H1 (cell line): ENCODE results near the gene SERPING1. TPM values are rescaled to one million over a fixed set of nuclear protein-coding genes. Genes with fewer than 3 reads are reported as not detected.

Experiments
- CTCF ChIA-PET: fragments of 300-600 bp; sonication (Branson Sonifier 250); formaldehyde crosslinking; loops from one replicate; lab custom pipeline; 2021; ENCODE audit not compliant: partially characterized antibody; lab: Charles Lee
- POLR2A ChIA-PET: fragments of 300-600 bp; sonication (Branson Sonifier 250); formaldehyde crosslinking; loops from one replicate; lab custom pipeline; 2021; ENCODE audit warnings: inconsistent platforms; ENCODE audit not compliant: partially characterized antibody; lab: Charles Lee
- DNase-seq, 2 experiments: peaks; one replicate each; pipeline versions ENCODE4 v3.0.0 to v3.0.0-alpha.2; 2010 to 2022; ENCODE audit warnings: low spot score in 2 of 2, low read depth in 1 of 2, mixed read lengths in 1 of 2
- FAIRE-seq: peaks from 2 replicates; lab custom pipeline; 2011; peaks lifted over from hg19 to GRCh38; lab: Jason Lieb, UNC
- H2AFZ ChIP-seq: 2 replicates; pipeline ENCODE4 v1.8.1; 2012; ENCODE audit warnings: low read length, inconsistent platforms
- H2AK5ac ChIP-seq: 2 replicates; pipeline ENCODE4 v1.6.1; 2013; ENCODE audit warnings: low read depth, low read length
- H2BK120ac ChIP-seq: replicated peaks from 2 replicates; pipeline ENCODE3; 2013; ENCODE audit warnings: low read depth, low read length, inconsistent platforms
- H2BK12ac ChIP-seq: 2 replicates; pipeline ENCODE4 v1.6.1; 2013; ENCODE audit warnings: low read depth, low read length
- H2BK15ac ChIP-seq: 2 replicates; pipeline ENCODE4 v1.6.1; 2013; ENCODE audit warnings: low read length
- H2BK20ac ChIP-seq: 2 replicates; pipeline ENCODE4 v1.6.1; 2013; ENCODE audit warnings: low read length
- H2BK5ac ChIP-seq: 2 replicates; pipeline ENCODE4 v1.6.1; 2013; ENCODE audit warnings: low read depth, low read length
- H3K14ac ChIP-seq: 2 replicates; pipeline ENCODE4 v1.6.1; 2013; ENCODE audit warnings: inconsistent platforms; ENCODE audit not compliant: insufficient read length
- H3K18ac ChIP-seq: 2 replicates; pipeline ENCODE4 v1.6.1; 2013; ENCODE audit warnings: low read length; ENCODE audit errors: extremely low read depth
- H3K23ac ChIP-seq: 2 replicates; pipeline ENCODE4 v1.6.1; 2013; ENCODE audit warnings: inconsistent platforms; ENCODE audit not compliant: insufficient read length
- H3K23me2 ChIP-seq: 2 replicates; pipeline ENCODE4 v1.6.1; 2013; ENCODE audit warnings: low read depth, low read length
- H3K27ac ChIP-seq: 2 replicates; pipeline ENCODE4 v1.6.1; 2011; ENCODE audit warnings: low read depth, low read length, inconsistent platforms
- H3K27me3 ChIP-seq, 4 experiments: replicated peaks in 1 of 4; 1 replicate in 1 of 4; 2 replicates in 3 of 4; pipeline versions ENCODE4 v1.6.1 to v1.8.1; 2011 to 2013; ENCODE audit warnings: low read length in 3 of 4, mild to moderate bottlenecking in 3 of 4, inconsistent platforms in 2 of 4, mixed read lengths in 2 of 4, moderate library complexity in 1 of 4; ENCODE audit not compliant: control insufficient read depth in 3 of 4, insufficient read depth in 3 of 4; ENCODE audit errors: extremely low read depth in 1 of 4
- H3K36me3 ChIP-seq, 4 experiments: 2 replicates each; pipeline versions ENCODE4 v1.6.1 to v1.8.1; 2011 to 2013; ENCODE audit warnings: mild to moderate bottlenecking in 4 of 4, low read length in 3 of 4, moderate library complexity in 2 of 4, control low read depth in 1 of 4, inconsistent platforms in 1 of 4; ENCODE audit not compliant: insufficient read depth in 4 of 4, control insufficient read depth in 2 of 4
- H3K4ac ChIP-seq: replicated peaks from 2 replicates; pipeline ENCODE3; 2013; ENCODE audit warnings: low read length, low read depth, mixed read lengths, inconsistent platforms; ENCODE audit not compliant: insufficient read length
- H3K4me1 ChIP-seq, 4 experiments: replicated peaks in 1 of 4; 1 replicate in 1 of 4; 2 replicates in 3 of 4; pipeline versions ENCODE4 v1.6.1 to v1.8.1; 2011 to 2013; ENCODE audit warnings: low read length in 3 of 4, inconsistent platforms in 2 of 4, mixed read lengths in 1 of 4; ENCODE audit not compliant: insufficient read depth in 4 of 4, control insufficient read depth in 3 of 4
- H3K4me2 ChIP-seq, 2 experiments: 2 replicates each; pipeline versions ENCODE4 v1.6.1 to v1.8.1; 2011 to 2013; ENCODE audit warnings: low read depth in 2 of 2, low read length in 2 of 2, control low read depth in 1 of 2, inconsistent platforms in 1 of 2, mild to moderate bottlenecking in 1 of 2; ENCODE audit not compliant: insufficient read depth in 1 of 2
- H3K4me3 ChIP-seq, 4 experiments: fragments of 200-600, 300-600 bp in 1 of 4; sonication (generic), shearing (Covaris generic), sonication (Bioruptor Twin) in 1 of 4; 2 replicates each; pipeline versions ENCODE4 v1.5.1 to v1.8.1; 2011 to 2016; ENCODE audit warnings: low read length in 4 of 4, low read depth in 3 of 4, control low read depth in 2 of 4, inconsistent platforms in 2 of 4, mild to moderate bottlenecking in 2 of 4, mixed read lengths in 1 of 4, moderate library complexity in 1 of 4; ENCODE audit not compliant: insufficient read depth in 2 of 4; ENCODE audit errors: extremely low read depth in 1 of 4
- H3K56ac ChIP-seq: replicated peaks from 2 replicates; pipeline ENCODE3; 2013; ENCODE audit warnings: low read depth, mild to moderate bottlenecking, mixed read lengths, low read length, inconsistent platforms; ENCODE audit not compliant: insufficient read length
- H3K79me1 ChIP-seq: 2 replicates; pipeline ENCODE4 v1.6.1; 2013; ENCODE audit warnings: low read depth, low read length, control low read depth
- H3K79me2 ChIP-seq, 2 experiments: 2 replicates each; pipeline versions ENCODE4 v1.6.1 to v1.8.1; 2012 to 2013; ENCODE audit warnings: low read length in 2 of 2, mild to moderate bottlenecking in 2 of 2, inconsistent platforms in 1 of 2; ENCODE audit not compliant: insufficient read depth in 2 of 2, control insufficient read depth in 1 of 2
- H3K9ac ChIP-seq, 4 experiments: replicated peaks in 1 of 4; 1 replicate in 1 of 4; 2 replicates in 3 of 4; pipeline versions ENCODE4 v1.6.1 to v1.8.1; 2011 to 2013; ENCODE audit warnings: low read depth in 3 of 4, low read length in 3 of 4, control low read depth in 2 of 4, mild to moderate bottlenecking in 2 of 4, moderate library complexity in 2 of 4, inconsistent platforms in 1 of 4; ENCODE audit errors: extremely low read depth in 1 of 4
- H3K9me3 ChIP-seq, 2 experiments: 2 replicates each; pipeline versions ENCODE4 v1.6.1 to v1.8.1; 2012 to 2013; ENCODE audit warnings: mild to moderate bottlenecking in 2 of 2, moderate library complexity in 2 of 2, control low read depth in 1 of 2, inconsistent platforms in 1 of 2, low read depth in 1 of 2, low read length in 1 of 2, mixed read lengths in 1 of 2; ENCODE audit not compliant: insufficient read depth in 2 of 2
- H4K20me1 ChIP-seq, 2 experiments: replicated peaks in 1 of 2; 2 replicates each; pipeline versions ENCODE3 to v1.8.1; 2011 to 2013; ENCODE audit warnings: inconsistent platforms in 2 of 2, low read length in 2 of 2, mild to moderate bottlenecking in 1 of 2; ENCODE audit not compliant: insufficient read depth in 2 of 2, control insufficient read depth in 1 of 2
- H4K5ac ChIP-seq: 2 replicates; pipeline ENCODE4 v1.6.1; 2013; ENCODE audit warnings: low read length, low read depth, mixed read lengths, inconsistent platforms; ENCODE audit not compliant: insufficient read length
- H4K8ac ChIP-seq: 2 replicates; pipeline ENCODE4 v1.8.0; 2013; ENCODE audit warnings: mild to moderate bottlenecking, moderate library complexity, low read length, inconsistent platforms; ENCODE audit not compliant: insufficient read depth; ENCODE audit errors: extremely low read depth
- H4K91ac ChIP-seq: replicated peaks from 2 replicates; pipeline ENCODE3; 2013; ENCODE audit warnings: low read length, mixed read lengths, inconsistent platforms; ENCODE audit not compliant: insufficient read length
- CBX5 ChIP-seq: fragments of 300-800, 300-1000 bp; sonication (generic); IDR thresholded peaks from 2 replicates; pipeline ENCODE4 v1.7.1; 2016; ENCODE audit warnings: antibody characterized with exemption, low read length, low read depth
- CTBP2 ChIP-seq: IDR thresholded peaks from 2 replicates; pipeline ENCODE4 v1.7.0; 2011; ENCODE audit warnings: borderline replicate concordance, mild to moderate bottlenecking, moderate library complexity, mixed read lengths, low read length; ENCODE audit not compliant: insufficient read depth, insufficient read length
- SIN3A ChIP-seq, 2 experiments: IDR thresholded peaks in 1 of 2; conservative IDR thresholded peaks in 1 of 2; 2 replicates each; pipeline ENCODE4 v1.6.1; 2011 to 2012; ENCODE audit warnings: low read length in 2 of 2, improper control_type of control experiment in 1 of 2, low read depth in 1 of 2, mild to moderate bottlenecking in 1 of 2
- USF2 ChIP-seq: IDR thresholded peaks from 2 replicates; pipeline ENCODE4 v1.6.1; 2011; ENCODE audit warnings: low read length, improper control_type of control experiment
- WGBS, 2 experiments: shearing (Covaris generic) in 1 of 2; methylation state at CpG; one replicate each; pipeline versions ENCODE4 v1.1.6 to v1.1.7; 2013 to 2015; ENCODE audit warnings: low lambda C conversion rate in 2 of 2, mixed read lengths in 2 of 2, inconsistent platforms in 1 of 2, low coverage in 1 of 2, missing lambda C conversion rate in 1 of 2; ENCODE audit not compliant: insufficient replicate concordance in 2 of 2, insufficient coverage in 1 of 2, insufficient read length in 1 of 2; ENCODE audit errors: extremely low coverage in 1 of 2, missing lambda C conversion rate in 1 of 2; 5-methylcytosine and 5-hydroxymethylcytosine counted together
- polyA plus RNA-seq, 7 experiments: library from polyadenylated mRNA; depleted of rRNA in 3 of 7; stranded (reverse) in 5 of 7; unstranded in 2 of 7; fragments of >200 nt in 5 of 7; fragments of 200-250 nt in 2 of 7; gene quantifications; 1 replicate in 5 of 7; 2 replicates in 1 of 7; 4 replicates in 1 of 7; pipeline versions ENCODE4 v1.2.1 to v1.2.3, GENCODE V29; 2011 to 2013; ENCODE audit warnings: missing spikeins in 2 of 7, mixed read lengths in 2 of 7
- total RNA-seq: library from RNA; stranded (reverse); fragmentation: NEBNext Ultra II Directional; extraction: Animal tissue kit (Norgen Biotek cat#: 25700); gene quantifications from 2 replicates; pipeline ENCODE4 v1.2.1, GENCODE V29; 2021

Gene SERPING1
- total and polyA plus RNA-seq, 2 of the 8 experiments (the other 6 are each of a cell fraction or from before 2014, with no cell fraction given), result 50.9 to 54.8 TPM

- FAIRE-seq (no peak), DNase-seq (no peak)
- no peak overlapping the region for H4K5ac ChIP-seq
- H3K4me2 ChIP-seq, result peak overlapping the region; percentile 85 to 91
- no peak overlapping the region for H4K91ac ChIP-seq
- CTCF ChIA-PET, result interaction anchor here (0.7 to 9.6 kb wide), 5 partner anchors 49 to 97 kb away, joined by 3 to 357 read pairs (median 8); no protein-coding TSS in a partner anchor
- H2AK5ac ChIP-seq, result no peak overlapping the region; the same call in 1 of the 2 replicates
- POLR2A ChIA-PET, result interaction anchor here (0.6 to 9.7 kb wide), 11 partner anchors 8 to 123 kb away, joined by 3 to 591 read pairs (median 6); partner anchors contain the start of genes TIMM10 and YPEL4
- peaks cover 2 to 13% (median 4%) of the 10 kb centered on the region in 4 experiments; a peak in 6 of 7 replicates for H3K4me1 ChIP-seq
- H4K8ac ChIP-seq, result no peak overlapping the region
- H4K20me1 ChIP-seq, result peaks cover 0 to 2% of the 10 kb centered on the region in 2 experiments
- no peaks in the 10 kb centered on the region for H3K9me3 ChIP-seq
- no peak overlapping the region for H3K14ac ChIP-seq
- peaks cover 0 to 25% of the 10 kb centered on the region in 2 experiments; a peak in 2 of 4 replicates for H3K79me2 ChIP-seq
- peaks cover 6% of the 10 kb centered on the region; the same call in 1 of the 2 replicates for H3K23me2 ChIP-seq
- H2BK120ac ChIP-seq, result no peak overlapping the region
- H3K23ac ChIP-seq, result no peak overlapping the region
- peak overlapping the region; percentile 5 to 84 (median 31); a peak in 3 of 8 replicates for H3K4me3 ChIP-seq
- no peaks in the 10 kb centered on the region for H3K36me3 ChIP-seq
- no peaks in the 10 kb centered on the region for H3K79me1 ChIP-seq
- 88% methylated on average over 4 of the region's 4 CpGs; no CpG with 5 or more reads in 1 of the 2 experiments for WGBS, 2 experiments
- no peak overlapping the region for H2BK15ac ChIP-seq
- no peak overlapping the region for H2BK20ac ChIP-seq
- H3K27ac ChIP-seq, result no peak overlapping the region
- H3K18ac ChIP-seq, result no peak overlapping the region
- no peak overlapping the region for H2BK12ac ChIP-seq
- H3K56ac ChIP-seq, result no peak overlapping the region
- H3K27me3 ChIP-seq, result no peaks in the 10 kb centered on the region
- H2AFZ ChIP-seq, result no peak overlapping the region
- H2BK5ac ChIP-seq, result no peak overlapping the region
- H3K9ac ChIP-seq, result no peak overlapping the region
- no peak overlapping the region for H3K4ac ChIP-seq
- no peak for TF ChIP-seq SIN3A (conservative IDR thresholded peaks at IDR 0.05 in 1 of 2, IDR thresholded peaks at IDR 0.05 in 1 of 2; ENCODE audit: low read depth in 1 of 2, low read length in 2 of 2)
- no peak for TF ChIP-seq USF2
- TF ChIP-seq CBX5, result no peak
- TF ChIP-seq CTBP2, result no peak
These were observed 31.2 kb upstream of the SERPING1 start for GRCh38 chr11:57566005-57566904.
